Activated CD8-positive, alpha-beta T cell treated with anti-CD3 and anti-CD28 coated beads for 36 hours (primary cell): ENCODE measurements around the gene SRXN1. TPM values are rescaled to one million over a fixed set of nuclear protein-coding genes. Genes with fewer than 3 reads are reported as not detected.

Source experiments
- ATAC-seq: fragments of 200-7000 bp; cut with Tn5 transposase; one replicate; pipeline ENCODE4 v1.10.0; 2021; ENCODE audit warnings: mild to moderate bottlenecking, moderate library complexity
- CTCF ChIA-PET: fragments of 350-600 bp; sonication (Branson Sonifier 250); formaldehyde crosslinking; loops from one replicate; lab custom pipeline; 2021; ENCODE audit warnings: antibody characterized with exemption; lab: Charles Lee
- POLR2A ChIA-PET: fragments of 350-600 bp; sonication (Branson Sonifier 250); formaldehyde crosslinking; loops from one replicate; lab custom pipeline; 2021; ENCODE audit warnings: antibody characterized with exemption; lab: Charles Lee
- DNase-seq: peaks from one replicate; pipeline ENCODE4 v3.0.0-alpha.2; 2020
- H3K27ac Mint-ChIP-seq: one replicate; pipeline ENCODE4 v1.8.0; 2021; ENCODE audit warnings: mild to moderate bottlenecking, mixed read lengths
- H3K27me3 Mint-ChIP-seq: one replicate; pipeline ENCODE4 v1.8.0; 2021; ENCODE audit warnings: mixed read lengths
- H3K36me3 Mint-ChIP-seq: one replicate; pipeline ENCODE4 v1.8.0; 2021; ENCODE audit warnings: low read depth, mixed read lengths
- H3K4me1 Mint-ChIP-seq: one replicate; pipeline ENCODE4 v1.8.0; 2021; ENCODE audit warnings: low read depth, mixed read lengths
- H3K4me3 Mint-ChIP-seq: one replicate; pipeline ENCODE4 v1.8.0; 2021; ENCODE audit warnings: mild to moderate bottlenecking, moderate library complexity, mixed read lengths
- H3K9me3 Mint-ChIP-seq: one replicate; pipeline ENCODE4 v1.8.0; 2021; ENCODE audit warnings: mixed read lengths
- intact Hi-C: fragments of 100-400 bp; cut with micrococcal nuclease; formaldehyde crosslinking; loops from one replicate; pipeline ENCODE4 v1.10.0; 2022
- total RNA-seq, 2 experiments: library from RNA; stranded (reverse); gene quantifications; one replicate each; pipeline ENCODE4 v1.2.3, GENCODE V29; 2021
- TF ChIP-seq, protein P1 (sequence below): fragments of 200-600 bp; IDR thresholded peaks from one replicate; pipeline ENCODE4 v1.8.0; 2022; ENCODE audit warnings: antibody characterized with exemption, mild to moderate bottlenecking

SRXN1 gene
- total RNA-seq, 2 experiments from 2014 or later = 9.4 to 9.8 TPM

DNA sequence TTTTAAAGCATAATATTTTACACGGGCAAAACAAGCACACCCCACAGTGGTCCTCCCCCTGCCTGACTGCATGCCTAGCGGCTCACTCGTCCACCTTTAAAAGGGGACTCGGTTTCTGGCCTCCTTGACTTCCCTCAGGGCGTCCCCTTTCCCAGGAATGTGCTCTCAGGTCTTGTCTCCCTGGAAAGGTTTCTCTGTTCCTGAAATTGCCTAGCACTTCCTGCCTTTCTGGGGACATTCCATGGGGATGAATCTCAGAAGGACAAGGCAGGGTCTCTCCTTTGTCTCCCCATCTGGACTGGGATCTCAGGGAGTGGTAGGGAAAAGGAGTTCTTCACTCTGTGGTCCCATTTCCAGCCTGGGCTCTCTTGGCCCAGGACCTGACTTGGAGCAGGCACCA, 47.8 kb downstream of the SRXN1 start:
- peaks cover 17% of the 10 kb centered on the region for H3K27me3 Mint-ChIP-seq
- ChIA-PET CTCF (no interaction called here), POLR2A (no interaction called here)
- no peak for ATAC-seq
- no peaks in the 10 kb centered on the region for H3K9me3 Mint-ChIP-seq
- H3K36me3 Mint-ChIP-seq = no peaks in the 10 kb centered on the region
- no peak for DNase-seq
- intact Hi-C loops = no loop called here
- H3K4me1 Mint-ChIP-seq = no peaks in the 10 kb centered on the region
- TF ChIP-seq, protein P1, sequence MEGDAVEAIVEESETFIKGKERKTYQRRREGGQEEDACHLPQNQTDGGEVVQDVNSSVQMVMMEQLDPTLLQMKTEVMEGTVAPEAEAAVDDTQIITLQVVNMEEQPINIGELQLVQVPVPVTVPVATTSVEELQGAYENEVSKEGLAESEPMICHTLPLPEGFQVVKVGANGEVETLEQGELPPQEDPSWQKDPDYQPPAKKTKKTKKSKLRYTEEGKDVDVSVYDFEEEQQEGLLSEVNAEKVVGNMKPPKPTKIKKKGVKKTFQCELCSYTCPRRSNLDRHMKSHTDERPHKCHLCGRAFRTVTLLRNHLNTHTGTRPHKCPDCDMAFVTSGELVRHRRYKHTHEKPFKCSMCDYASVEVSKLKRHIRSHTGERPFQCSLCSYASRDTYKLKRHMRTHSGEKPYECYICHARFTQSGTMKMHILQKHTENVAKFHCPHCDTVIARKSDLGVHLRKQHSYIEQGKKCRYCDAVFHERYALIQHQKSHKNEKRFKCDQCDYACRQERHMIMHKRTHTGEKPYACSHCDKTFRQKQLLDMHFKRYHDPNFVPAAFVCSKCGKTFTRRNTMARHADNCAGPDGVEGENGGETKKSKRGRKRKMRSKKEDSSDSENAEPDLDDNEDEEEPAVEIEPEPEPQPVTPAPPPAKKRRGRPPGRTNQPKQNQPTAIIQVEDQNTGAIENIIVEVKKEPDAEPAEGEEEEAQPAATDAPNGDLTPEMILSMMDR = no peak
- H3K4me3 Mint-ChIP-seq = no peak overlapping the region
- H3K27ac Mint-ChIP-seq = no peak overlapping the region

DNA sequence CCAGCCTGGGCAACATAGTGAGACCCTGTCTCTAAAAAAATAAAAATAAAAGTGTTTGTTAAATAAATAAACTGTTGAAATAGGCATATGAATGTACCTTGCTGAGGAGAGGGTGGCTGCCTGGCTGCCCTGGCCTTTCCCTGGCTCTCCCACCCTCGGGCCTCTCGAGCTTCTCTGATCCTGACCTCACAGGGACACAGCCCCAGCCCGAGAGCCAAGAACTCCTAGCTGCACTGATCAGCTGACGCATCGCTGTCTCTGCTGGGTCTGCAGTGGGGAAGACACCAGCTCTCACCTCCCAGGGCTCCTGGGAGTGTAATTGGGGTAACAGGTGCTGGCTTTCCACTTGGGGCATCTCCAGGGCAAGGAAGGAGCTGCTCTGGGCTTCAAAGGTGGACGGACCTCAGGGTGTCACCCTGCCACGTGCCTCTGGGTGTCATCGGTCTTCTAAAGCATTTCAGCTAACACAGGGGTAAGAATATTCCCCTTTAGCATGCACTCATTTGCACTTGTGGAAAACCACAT, 49.8 kb downstream of the SRXN1 start:
- Mint-ChIP-seq H3K4me1 (no peaks in the 10 kb centered on the region), H3K27ac (no peak overlapping the region), H3K4me3 (no peak overlapping the region), H3K36me3 (no peaks in the 10 kb centered on the region), H3K9me3 (no peaks in the 10 kb centered on the region), H3K27me3 (peaks cover 7% of the 10 kb centered on the region)
- DNase-seq (no peak), ATAC-seq (no peak)
- TF ChIP-seq, protein P1 = no peak
- intact Hi-C loops = no loop called here
- ChIA-PET POLR2A (interaction anchor here (1.2 kb wide), 1 partner anchor 15 kb away, joined by 3 read pairs; no protein-coding TSS in a partner anchor), CTCF (interaction anchor here (1.1 to 1.4 kb wide), 4 partner anchors 9 to 136 kb away, joined by 3 to 6 read pairs (median 4); no protein-coding TSS in a partner anchor)

DNA sequence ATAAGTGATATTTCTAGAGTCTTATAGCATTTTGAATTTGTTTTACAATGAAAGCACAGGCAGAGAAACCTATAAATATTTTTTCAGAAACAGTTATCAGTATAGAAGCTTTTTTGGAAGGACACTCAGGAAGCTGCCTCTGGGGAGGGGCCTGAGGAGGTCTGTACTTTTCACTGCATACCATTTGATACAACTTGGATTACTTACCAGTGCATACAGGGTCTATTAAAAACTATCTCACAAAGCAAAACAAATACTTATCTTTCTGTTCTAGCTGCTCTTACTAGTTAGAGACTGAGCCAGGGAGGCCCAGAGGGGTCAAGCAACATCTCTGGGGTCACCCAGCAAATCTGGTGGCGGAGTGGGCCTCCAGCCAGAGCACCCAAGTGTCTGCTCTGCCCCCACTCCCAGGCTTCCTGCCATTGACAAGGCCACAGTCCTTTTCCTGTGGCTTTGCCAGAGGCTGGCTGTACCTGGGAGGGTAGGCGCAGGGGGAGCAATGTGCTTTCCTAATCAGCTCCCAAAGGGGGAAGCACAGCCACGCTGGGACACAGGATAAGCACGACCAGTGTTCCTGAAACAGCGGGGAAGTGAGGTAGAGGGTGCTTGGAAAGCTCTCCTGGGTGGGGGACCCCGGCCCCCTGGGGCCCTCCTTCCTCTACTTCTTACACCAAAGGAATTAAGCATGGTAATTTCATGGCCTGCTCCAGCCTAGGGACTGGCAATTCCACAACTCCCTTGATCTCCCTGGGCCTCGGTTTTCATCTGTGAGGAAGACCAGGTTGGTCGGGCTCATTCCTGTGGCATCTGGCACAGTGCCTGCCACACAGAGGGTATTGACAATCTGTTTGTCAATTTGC, 50.7 kb downstream of the SRXN1 start:
- Mint-ChIP-seq H3K36me3 (no peaks in the 10 kb centered on the region), H3K4me1 (no peaks in the 10 kb centered on the region), H3K27me3 (peaks cover 3% of the 10 kb centered on the region), H3K9me3 (no peaks in the 10 kb centered on the region), H3K4me3 (no peak overlapping the region), H3K27ac (no peak overlapping the region)
- DNase-seq (no peak), ATAC-seq (no peak)
- POLR2A ChIA-PET = no interaction called here
- intact Hi-C loops = no loop called here
- TF ChIP-seq, protein P1 = no peak
- CTCF ChIA-PET = interaction anchor here (1.1 to 1.4 kb wide), 3 partner anchors 10 to 44 kb away, joined by 3 to 4 read pairs (median 3); no protein-coding TSS in a partner anchor

DNA sequence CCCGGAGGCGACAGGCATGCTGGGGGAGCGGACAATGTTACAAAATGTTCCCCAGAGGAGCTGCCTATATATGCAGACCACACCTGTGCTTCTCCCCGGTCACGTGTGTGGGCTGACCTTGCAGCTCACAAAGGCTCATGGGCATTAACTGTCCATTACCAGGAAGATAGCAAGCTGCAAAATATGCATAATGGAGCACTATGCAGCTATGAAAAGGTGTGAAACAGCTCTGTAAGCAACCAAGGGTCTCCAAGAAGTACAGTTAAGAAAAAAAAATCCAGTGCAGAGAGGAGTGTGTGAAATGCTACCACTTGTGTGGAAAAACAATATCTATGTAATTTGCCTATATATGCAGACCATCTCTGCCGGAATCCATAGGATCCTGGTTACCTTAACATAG, 52.3 kb downstream of the SRXN1 start:
- TF ChIP-seq, protein P1 = no peak
- Mint-ChIP-seq H3K27me3 (no peaks in the 10 kb centered on the region), H3K4me3 (no peak overlapping the region), H3K36me3 (no peaks in the 10 kb centered on the region), H3K27ac (no peak overlapping the region), H3K4me1 (no peaks in the 10 kb centered on the region), H3K9me3 (no peaks in the 10 kb centered on the region)
- ChIA-PET POLR2A (no interaction called here), CTCF (interaction anchor here (1.1 kb wide), 1 partner anchor 38 kb away, joined by 3 read pairs; no protein-coding TSS in a partner anchor)
- ATAC-seq (no peak), DNase-seq (no peak)
- intact Hi-C loops = no loop called here

DNA sequence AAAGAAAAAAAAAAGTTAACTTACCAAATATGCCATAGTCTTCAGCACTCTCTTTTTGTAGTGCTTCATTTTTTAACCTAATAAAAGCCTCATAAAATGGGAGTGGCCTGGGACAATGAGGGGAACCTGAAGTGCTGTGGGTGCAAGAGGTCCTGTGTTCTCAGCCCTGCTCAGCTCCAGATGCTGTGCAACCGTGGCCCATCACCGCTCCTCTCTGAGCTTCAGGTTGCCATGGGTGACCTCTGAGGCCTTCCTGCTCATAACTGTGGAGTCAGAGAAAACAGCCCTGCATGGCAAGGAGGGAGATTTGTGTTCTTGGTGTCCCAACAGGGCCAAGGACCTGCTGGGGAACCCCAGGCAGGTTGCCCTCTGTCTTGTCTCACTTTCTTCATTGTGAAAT, 52.9 kb downstream of the SRXN1 start:
- Mint-ChIP-seq H3K27me3 (no peaks in the 10 kb centered on the region), H3K4me3 (no peak overlapping the region), H3K9me3 (no peaks in the 10 kb centered on the region), H3K27ac (no peak overlapping the region), H3K4me1 (no peaks in the 10 kb centered on the region), H3K36me3 (no peaks in the 10 kb centered on the region)
- TF ChIP-seq, protein P1 = no peak
- ATAC-seq (no peak), DNase-seq (no peak)
- intact Hi-C loops = no loop called here
- ChIA-PET CTCF (interaction anchor here (1.1 kb wide), 1 partner anchor 38 kb away, joined by 3 read pairs; no protein-coding TSS in a partner anchor), POLR2A (no interaction called here)
